Ascending aorta (tissue), 2 donors: ENCODE data around the gene IRF2BP2. TPM values are rescaled to one million over a fixed set of nuclear protein-coding genes. Genes with fewer than 3 reads are reported as not detected.

Experiments used
- DNase-seq, 2 donors: peaks; one replicate each; pipeline ENCODE4 v3.0.0-alpha.2; 2019; ENCODE audit warnings: low spot score in 2 of 2
- H3K27ac ChIP-seq, 2 donors: fragments of 200-600 bp; sonication (generic); one replicate each; pipeline ENCODE4 v1.5.1; 2016 to 2017; ENCODE audit warnings: mild to moderate bottlenecking in 1 of 2
- H3K27me3 ChIP-seq: fragments of 200-600 bp; sonication (generic); one replicate; pipeline ENCODE4 v1.5.1; 2017
- H3K36me3 ChIP-seq, 2 donors: fragments of 200-600 bp; sonication (generic); one replicate each; pipeline ENCODE4 v1.5.1; 2016
- H3K4me1 ChIP-seq, 2 donors: fragments of 200-600 bp; sonication (generic); one replicate each; pipeline ENCODE4 v1.5.1; 2016 to 2017; ENCODE audit warnings: mild to moderate bottlenecking in 1 of 2
- H3K4me3 ChIP-seq, 2 donors: fragments of 200-600 bp; sonication (generic); one replicate each; pipeline ENCODE4 v1.5.1; 2016 to 2017; ENCODE audit warnings: mild to moderate bottlenecking in 1 of 2
- H3K9me3 ChIP-seq, 2 donors: fragments of 200-600 bp; sonication (generic); one replicate each; pipeline ENCODE4 v1.5.1; 2016
- intact Hi-C: fragments of 100-400 bp; cut with DNase I; formaldehyde crosslinking; loops from one replicate; pipeline ENCODE4 v1.15.1; 2023
- total RNA-seq: library from RNA; depleted of rRNA; stranded (reverse); fragments of >200 nt; gene quantifications from one replicate; pipeline ENCODE4 v1.1.0, GENCODE V29; 2016
- TF ChIP-seq, protein P1 (sequence below), 3 experiments: fragments of 200-600 bp in 2 of 3; fragments of 450-650 bp in 1 of 3; sonication (generic) in 2 of 3; IDR thresholded peaks; one replicate each; pipeline ENCODE4 v1.5.1; 2016 to 2019; ENCODE audit warnings: antibody characterized with exemption in 3 of 3, mild to moderate bottlenecking in 1 of 3, moderate library complexity in 1 of 3

Gene IRF2BP2
- total RNA-seq, 1 donor from 2014 or later: 80.0 TPM

DNA sequence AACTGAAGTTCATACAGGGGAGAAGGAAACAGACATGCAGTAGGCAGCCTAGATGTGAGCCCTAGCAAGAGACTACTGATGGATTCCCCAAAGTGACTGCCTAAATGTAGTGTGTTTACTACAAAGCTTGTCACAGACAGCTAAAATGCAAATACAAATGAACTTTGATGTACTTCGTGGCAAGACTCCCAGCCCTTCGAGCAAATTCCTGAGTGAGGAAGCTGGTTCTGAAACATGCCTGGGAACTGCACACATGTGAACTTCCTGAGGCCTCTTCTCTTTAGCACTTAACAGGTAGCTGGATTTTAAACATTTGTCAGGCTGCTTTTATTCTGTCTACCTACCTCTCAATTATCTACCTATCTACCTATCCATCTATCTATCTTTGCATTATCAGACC lies 6.7 kb upstream of the IRF2BP2 start:
- intact Hi-C loops: no loop called here
- H3K4me1 ChIP-seq: peaks cover 17 to 51% of the 10 kb centered on the region in 2 donors
- no peaks in the 10 kb centered on the region for H3K27me3 ChIP-seq
- H3K36me3 ChIP-seq: no peaks in the 10 kb centered on the region
- no peak overlapping the region for H3K4me3 ChIP-seq
- peak overlapping the region; percentile 77 to 99 for H3K27ac ChIP-seq
- TF ChIP-seq, protein P1, sequence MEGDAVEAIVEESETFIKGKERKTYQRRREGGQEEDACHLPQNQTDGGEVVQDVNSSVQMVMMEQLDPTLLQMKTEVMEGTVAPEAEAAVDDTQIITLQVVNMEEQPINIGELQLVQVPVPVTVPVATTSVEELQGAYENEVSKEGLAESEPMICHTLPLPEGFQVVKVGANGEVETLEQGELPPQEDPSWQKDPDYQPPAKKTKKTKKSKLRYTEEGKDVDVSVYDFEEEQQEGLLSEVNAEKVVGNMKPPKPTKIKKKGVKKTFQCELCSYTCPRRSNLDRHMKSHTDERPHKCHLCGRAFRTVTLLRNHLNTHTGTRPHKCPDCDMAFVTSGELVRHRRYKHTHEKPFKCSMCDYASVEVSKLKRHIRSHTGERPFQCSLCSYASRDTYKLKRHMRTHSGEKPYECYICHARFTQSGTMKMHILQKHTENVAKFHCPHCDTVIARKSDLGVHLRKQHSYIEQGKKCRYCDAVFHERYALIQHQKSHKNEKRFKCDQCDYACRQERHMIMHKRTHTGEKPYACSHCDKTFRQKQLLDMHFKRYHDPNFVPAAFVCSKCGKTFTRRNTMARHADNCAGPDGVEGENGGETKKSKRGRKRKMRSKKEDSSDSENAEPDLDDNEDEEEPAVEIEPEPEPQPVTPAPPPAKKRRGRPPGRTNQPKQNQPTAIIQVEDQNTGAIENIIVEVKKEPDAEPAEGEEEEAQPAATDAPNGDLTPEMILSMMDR (IDR thresholded peaks at IDR 0.05): no peak
- no peak for DNase-seq
- no peaks in the 10 kb centered on the region for H3K9me3 ChIP-seq

DNA sequence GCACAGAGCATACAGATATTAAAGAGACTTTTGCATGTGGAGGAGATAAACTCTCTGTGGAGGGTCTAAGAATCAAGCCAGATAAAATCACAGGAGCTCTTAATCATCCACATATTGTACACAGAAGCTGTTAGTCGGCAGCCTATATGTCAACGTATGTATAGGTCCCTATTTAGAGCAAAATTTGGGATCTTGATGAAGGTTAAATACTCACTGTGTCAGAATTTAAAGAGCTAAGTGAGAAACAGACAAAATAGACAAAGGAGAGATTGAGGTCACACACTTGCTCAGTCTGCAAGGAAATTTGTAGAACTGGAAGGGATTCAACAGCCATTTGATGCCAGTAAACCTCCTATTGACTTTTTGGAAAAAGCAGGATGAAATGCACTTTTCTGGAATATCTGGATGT lies 4.1 kb upstream of the IRF2BP2 start:
- no peak for DNase-seq
- H3K27ac ChIP-seq: peak overlapping the region; percentile 94 to 99
- no peaks in the 10 kb centered on the region for H3K36me3 ChIP-seq
- intact Hi-C loops: loop anchor here (5.0 kb wide), 3 partner anchors 158 to 368 kb away; no protein-coding TSS in a partner anchor
- TF ChIP-seq, protein P1 (IDR thresholded peaks at IDR 0.05): no peak
- peaks cover 20 to 43% of the 10 kb centered on the region in 2 donors for H3K4me1 ChIP-seq
- no peaks in the 10 kb centered on the region for H3K27me3 ChIP-seq
- no peak overlapping the region for H3K4me3 ChIP-seq
- no peaks in the 10 kb centered on the region for H3K9me3 ChIP-seq

DNA sequence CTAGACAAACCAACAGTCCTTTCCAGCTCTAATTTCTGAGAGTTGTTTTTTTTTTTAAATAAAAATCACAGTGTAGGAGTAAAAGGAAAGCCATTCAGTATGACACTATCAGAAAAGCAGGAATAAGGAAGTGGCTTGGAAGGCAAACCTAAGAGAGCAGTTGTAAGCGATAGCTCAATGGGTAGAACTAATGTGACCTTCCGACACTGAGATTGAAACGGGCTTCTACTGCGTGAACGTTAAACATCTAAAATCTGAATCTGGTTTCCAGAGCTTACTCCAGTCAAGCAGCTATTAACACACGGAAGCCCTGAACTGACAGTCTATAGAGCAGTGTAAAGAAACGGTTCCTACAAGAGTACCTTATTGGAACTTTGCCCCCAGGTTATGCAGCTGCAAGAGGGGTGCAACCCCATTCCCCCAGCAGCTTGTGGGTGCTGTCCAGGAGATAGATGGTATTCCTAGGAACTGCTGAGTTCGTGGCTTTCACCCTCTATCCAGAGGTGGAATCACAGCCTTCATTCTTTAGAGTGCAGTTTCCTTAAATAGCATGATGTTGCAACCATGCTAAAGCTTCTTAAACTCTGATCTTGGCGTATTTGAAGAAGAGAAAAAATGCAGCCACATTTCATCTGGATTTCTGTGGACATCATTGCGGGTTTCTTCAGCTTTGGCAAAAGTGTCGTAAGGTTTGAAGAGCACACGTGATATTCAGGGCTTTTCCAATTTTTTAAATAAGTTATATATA lies 3.3 kb upstream of the IRF2BP2 start:
- intact Hi-C loops: loop anchor here (2.0 to 5.0 kb wide), 4 partner anchors 159 to 369 kb away; no protein-coding TSS in a partner anchor
- TF ChIP-seq, protein P1 (IDR thresholded peaks at IDR 0.05): no peak
- peak overlapping the region; percentile 94 to 99 for H3K27ac ChIP-seq
- H3K27me3 ChIP-seq: no peaks in the 10 kb centered on the region
- no peak for DNase-seq
- H3K9me3 ChIP-seq: no peaks in the 10 kb centered on the region
- H3K36me3 ChIP-seq: peaks cover 5 to 6% of the 10 kb centered on the region in 2 donors
- H3K4me3 ChIP-seq: peak overlapping the region; percentile 14 to 74
- H3K4me1 ChIP-seq: peaks cover 15 to 43% of the 10 kb centered on the region in 2 donors

DNA sequence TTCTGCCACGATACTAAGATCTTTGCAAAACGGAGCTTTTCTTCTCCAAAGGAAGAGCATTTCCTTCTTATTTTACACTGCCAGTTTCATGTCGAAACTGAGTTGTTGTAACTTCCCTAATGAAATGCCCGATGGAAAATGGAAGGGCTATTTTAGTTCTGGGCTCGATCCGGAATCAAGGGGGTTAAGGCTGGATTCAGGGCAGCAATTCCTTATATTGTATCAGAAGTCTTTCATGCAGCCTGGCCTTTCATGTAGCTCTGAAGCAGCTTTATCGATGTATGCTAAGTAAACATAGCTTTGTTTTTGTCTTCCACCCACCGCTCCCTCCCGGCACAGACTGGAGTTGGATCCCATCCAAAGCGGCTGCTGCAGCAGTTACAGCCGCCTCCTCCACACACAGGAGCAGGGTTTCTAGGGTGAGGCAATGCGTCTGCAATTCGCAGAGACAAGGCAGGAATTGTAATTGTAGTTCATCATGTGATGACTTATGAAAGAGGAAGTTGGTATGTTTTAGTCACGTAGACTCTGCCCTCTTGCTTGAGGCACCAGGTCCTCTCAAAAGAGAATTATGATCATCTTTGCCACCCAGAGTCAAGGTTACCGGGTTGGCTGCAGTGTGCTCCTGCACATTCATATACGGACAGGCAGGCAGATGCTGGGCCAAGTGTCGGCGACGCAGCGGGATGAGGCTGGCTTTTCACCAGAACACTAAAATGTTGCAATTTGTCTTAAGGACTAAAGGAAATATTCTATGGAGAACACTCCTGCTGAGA lies 2.6 kb upstream of the IRF2BP2 start:
- intact Hi-C loops: loop anchor here (2.0 to 5.0 kb wide), 4 partner anchors 160 to 370 kb away; no protein-coding TSS in a partner anchor
- peaks cover 9 to 11% of the 10 kb centered on the region in 2 donors for H3K36me3 ChIP-seq
- no peaks in the 10 kb centered on the region for H3K9me3 ChIP-seq
- peak overlapping the region; percentile 94 to 99 for H3K27ac ChIP-seq
- H3K4me3 ChIP-seq: peak overlapping the region; percentile 14 to 74
- DNase-seq: peak; percentile 48 to 94
- TF ChIP-seq, protein P1 (IDR thresholded peaks at IDR 0.05): no peak
- peaks cover 15 to 43% of the 10 kb centered on the region in 2 donors for H3K4me1 ChIP-seq
- no peaks in the 10 kb centered on the region for H3K27me3 ChIP-seq

GRCh38 chr1:234611847-234612351 lies 1.9 kb upstream of the IRF2BP2 start:
- peak; percentile 62 to 90 for DNase-seq
- Histone ChIP-seq H3K27me3 (no peaks in the 10 kb centered on the region), H3K4me3 (peak overlapping the region; percentile 14 to 74), H3K9me3 (no peaks in the 10 kb centered on the region), H3K4me1 (peaks cover 15 to 38% of the 10 kb centered on the region in 2 donors), H3K27ac (peak overlapping the region; percentile 94 to 99), H3K36me3 (peaks cover 16 to 17% of the 10 kb centered on the region in 2 donors)
- TF ChIP-seq, protein P1 (IDR thresholded peaks at IDR 0.05): no peak
- intact Hi-C loops: loop anchor here (2.0 to 5.0 kb wide), 6 partner anchors 79 to 385 kb away; no protein-coding TSS in a partner anchor
